Epidermal melanocyte (primary cell): Measurements from ENCODE around the gene ZRANB3.
"Not testable (repeated sequence)": the region's sequence is repeated elsewhere in the genome, so short reads cannot be mapped to it uniquely, and the experiment has no call there.

Experiments used
- DNase-seq: peaks from one replicate; pipeline ENCODE4 v3.0.0; 2011; ENCODE audit warnings: low spot score; ENCODE audit not compliant: insufficient read length

The ZRANB3 gene

DNA sequence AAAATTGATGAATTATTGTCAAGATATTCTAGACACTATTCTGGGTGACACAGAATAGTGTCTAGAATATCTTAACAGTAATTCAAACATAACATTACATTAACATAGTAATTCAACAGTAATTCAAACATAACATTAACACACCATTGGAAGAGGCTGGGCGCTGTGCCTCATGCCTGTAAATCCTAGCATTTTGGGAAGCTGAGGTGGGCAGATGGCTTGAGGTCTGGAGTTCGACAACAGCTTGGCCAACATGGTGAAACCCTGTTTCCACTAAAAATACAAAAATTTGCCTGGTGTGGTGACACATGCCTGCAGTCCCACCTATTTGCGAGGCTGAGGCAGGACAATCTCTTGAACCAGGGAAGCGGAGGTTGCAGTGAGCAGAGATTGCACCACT, 195.8 kb downstream of the ZRANB3 start:
- DNase-seq = no peak

- DNase-seq = no peak
Observed at GRCh38 chr2:135327146-135327545, 203.9 kb downstream of the ZRANB3 start.

- DNase-seq = no peak
Observed at GRCh38 chr2:135320465-135321355, 210.3 kb downstream of the ZRANB3 start.

DNA sequence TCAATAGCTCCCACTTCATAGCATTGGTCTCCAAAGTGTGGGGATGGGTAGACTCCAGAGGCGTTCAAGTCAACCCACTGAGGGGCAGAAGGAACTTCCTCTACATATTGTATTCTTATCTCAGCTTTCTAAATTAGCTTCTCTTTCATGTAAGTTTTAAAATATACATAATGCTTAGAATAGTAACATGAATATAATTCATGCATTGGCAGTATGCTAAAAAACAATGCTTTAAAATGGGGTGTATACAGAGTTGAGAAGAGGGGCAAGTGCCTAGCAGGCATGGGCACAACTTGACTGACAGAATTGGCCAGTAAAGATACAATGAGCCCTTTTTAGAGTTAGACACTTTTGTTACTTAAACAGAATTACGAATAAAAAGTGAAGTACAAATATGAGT, 212.2 kb downstream of the ZRANB3 start:
- no peak for DNase-seq

DNA sequence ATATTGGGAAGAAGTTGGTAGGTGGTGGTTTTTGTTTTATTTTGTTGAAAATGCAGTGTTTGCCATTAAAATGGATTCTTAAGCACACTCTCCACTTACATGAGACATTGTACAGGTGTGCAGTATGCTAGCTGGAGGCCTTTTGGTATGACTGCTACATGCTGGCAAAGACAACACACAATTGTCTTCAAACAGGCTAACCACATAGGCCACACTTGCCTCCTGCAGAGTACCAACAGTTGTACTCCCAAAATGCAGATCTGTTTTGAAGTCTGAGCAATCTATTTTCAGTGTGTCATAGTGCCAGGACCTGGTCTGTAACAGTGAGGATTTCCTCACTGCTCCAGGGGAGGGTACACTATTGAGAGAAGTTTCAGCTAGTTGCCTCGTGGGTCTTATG, 213.6 kb downstream of the ZRANB3 start:
- DNase-seq = no peak

DNA sequence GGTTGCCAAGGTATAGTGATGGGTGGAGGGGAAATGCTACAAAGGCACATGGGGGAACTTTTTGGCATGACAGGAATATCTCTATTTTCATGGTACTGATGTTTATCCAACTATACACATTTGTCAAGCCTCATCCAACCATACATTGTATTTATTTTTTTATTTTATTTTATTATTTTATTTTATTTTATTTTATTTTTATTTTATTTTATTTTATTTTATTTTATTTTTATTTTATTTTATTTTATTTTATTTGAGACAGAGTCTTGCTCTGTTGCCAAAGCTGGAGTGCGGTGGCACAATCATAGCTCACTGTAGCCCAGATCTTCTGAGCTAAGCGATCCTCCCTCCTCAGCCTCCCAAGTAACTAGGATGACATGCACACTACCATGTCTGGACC, 219.1 kb downstream of the ZRANB3 start:
- no peak for DNase-seq

- DNase-seq = no peak
Observed at GRCh38 chr2:135311268-135311667, 219.8 kb downstream of the ZRANB3 start.

GRCh38 chr2:135304694-135305093, 226.3 kb downstream of the ZRANB3 start:
- DNase-seq = no peak

DNA sequence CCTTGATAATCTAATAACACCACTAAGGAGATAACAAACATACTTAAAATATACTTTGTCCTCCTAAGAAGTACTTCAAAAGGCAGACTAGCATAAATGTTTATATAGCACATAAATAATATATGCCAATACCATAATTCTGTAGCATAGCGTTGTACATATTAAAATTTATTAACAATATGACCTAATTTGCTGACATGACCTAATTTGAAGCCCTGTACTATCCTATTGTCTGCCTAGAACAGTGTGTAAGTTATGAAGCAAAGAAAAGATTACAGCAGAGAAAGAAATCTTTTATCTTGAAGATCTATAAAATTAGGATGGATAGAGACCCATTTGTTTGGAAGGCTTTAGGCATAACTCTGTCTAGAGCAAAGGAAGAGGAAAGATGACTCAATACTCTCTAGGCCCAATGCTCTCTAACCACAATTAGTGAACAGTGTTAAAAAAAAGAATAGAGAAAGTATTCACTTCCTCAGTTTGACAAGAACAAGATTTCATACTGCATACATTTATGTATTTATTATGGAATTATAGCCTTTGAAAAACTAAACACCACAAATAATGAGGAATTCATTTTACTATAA, 231.3 kb downstream of the ZRANB3 start:
- DNase-seq = no peak

- DNase-seq = no peak
Observed at GRCh38 chr2:135299165-135299564, 231.9 kb downstream of the ZRANB3 start.

DNA sequence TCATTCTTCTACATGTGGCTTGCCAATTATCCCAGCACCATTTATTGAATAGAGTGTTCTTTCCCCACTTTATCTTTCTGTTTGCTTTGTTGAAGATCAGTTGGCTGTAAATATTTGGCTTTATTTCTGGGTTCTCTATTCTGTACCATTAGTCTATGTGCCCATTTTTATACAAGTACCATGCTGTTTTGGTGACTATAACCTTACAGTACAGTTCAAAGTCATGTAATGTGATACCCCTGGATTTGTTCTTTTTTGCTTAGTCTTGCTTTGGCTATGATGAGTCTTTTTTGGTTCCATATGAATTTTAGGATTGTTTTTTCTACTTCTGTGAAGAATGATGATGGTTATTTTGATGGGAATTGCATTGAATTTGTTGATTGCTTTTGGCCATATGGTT, 243.9 kb downstream of the ZRANB3 start:
- not testable (repeated sequence) for DNase-seq

- no peak for DNase-seq
Observed at GRCh38 chr2:135285391-135285790, 245.6 kb downstream of the ZRANB3 start.

DNA sequence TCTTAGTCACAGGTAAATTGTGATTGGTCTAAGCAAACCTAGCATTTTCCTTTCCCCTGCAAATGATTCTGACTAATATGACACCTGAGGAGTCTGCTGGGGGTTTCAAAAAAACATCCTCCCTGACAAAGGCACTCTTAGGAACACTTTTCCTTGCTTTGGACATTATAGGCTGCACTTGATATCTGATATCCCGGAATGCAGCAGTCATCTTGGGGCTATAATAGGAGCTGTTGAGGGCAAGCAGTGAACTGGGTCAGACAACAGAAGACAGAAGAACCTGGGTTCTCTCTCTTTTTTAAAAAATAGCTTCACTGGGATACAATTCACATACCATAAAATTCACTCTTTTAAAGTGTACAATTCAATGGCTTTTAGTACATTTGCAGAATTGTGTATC, 249.6 kb downstream of the ZRANB3 start:
- DNase-seq = no peak

- DNase-seq = no peak
Observed at GRCh38 chr2:135279209-135279608, 251.8 kb downstream of the ZRANB3 start.

DNA sequence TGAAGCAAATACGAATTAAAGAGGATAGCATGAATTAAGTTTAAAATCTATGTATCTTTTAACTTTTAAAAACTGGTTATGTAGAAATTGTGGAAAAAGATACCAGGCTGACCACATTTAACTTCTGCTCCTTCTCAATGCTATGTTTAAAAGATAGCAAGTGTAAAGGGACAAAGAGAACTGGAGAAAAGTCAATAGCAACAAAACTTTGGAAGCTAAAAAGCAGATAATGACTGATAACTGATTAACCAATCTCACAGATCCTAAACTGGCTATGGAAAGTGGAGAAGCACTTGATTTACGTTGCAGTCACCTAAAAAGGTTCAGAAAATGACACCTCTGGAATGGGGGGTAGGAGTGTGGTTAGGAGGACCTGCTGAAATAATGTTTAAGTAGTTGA, 254.5 kb downstream of the ZRANB3 start:
- no peak for DNase-seq

GRCh38 chr2:135271006-135271405, 260.0 kb downstream of the ZRANB3 start:
- DNase-seq = no peak

DNA sequence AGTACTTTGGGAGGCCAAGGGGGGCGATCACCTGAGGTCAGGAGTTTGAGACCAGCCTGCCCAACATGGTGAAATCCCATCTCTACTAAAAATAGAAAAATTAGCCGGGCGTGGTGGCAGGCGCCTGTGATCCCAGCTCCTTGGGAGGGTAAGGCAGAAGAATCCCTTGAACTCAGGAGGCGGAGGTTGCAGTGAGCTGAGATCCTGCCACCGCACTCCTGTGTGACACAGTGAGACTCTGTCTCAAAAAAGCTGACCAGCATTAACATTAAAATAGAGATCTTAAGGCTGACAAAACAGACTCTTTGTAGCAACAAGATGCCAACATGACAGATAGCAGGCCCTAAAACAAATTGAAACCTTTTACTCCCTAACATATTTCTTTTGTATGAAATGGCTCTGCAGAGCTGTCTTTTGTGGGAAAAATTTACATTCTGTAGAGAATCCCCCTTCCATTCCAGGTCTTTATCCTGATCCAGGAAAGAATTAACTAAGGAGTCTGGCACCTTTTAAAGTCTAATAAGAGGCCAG, 265.0 kb downstream of the ZRANB3 start:
- DNase-seq = no peak

DNA sequence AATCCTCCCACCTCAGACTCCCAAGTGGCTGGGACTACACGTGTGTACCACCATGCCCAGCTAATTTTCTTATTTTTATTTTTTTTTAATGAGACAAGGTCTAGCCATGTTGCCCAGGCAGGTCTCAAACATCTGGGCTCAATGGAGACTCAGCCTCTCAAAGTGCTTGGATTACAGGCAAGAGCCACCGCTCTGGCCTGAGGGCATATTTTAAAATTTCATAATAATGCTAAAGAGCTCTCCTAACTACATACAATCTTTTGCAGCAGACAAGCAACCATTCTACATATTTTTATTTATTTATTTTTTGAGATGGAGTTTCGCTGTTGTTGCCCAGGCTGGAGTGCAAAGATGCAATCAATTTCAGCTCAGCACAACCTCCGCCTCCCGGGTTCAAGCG, 271.9 kb downstream of the ZRANB3 start:
- DNase-seq = no peak

GRCh38 chr2:135258193-135258592, 272.8 kb downstream of the ZRANB3 start:
- DNase-seq = no peak

DNA sequence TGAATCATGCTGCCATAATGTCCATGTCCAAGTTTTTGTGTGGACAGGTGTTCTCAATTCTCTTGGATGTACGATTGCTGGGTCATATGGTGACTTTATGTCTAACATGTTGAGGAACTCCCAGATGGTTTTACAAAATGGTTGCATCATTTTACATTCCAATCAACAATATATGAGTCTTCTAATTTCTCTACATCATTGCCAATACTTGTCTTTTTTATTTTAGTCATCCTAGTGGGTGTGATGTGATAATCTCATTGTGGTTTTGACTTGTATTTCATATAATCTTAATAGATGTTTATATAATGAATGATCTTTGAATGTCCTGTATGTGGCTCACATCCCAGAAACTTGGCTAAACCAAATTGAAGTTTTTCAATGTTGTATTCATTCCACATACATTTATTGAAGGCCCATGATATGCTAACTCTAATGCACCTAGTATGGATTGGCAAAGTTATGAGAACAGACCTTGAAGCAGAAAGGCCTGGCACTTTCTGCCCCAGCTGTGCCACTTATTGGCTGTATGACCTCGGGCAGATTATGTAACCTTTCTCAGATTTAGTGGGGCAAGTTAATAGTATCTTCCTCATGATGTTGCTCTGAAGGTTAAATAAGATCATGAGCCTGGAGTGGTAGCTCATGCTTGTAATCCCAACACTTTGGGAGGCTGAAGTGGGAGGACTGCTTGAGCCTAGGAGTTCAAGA, 273.5 kb downstream of the ZRANB3 start:
- DNase-seq = no peak

GRCh38 chr2:135256531-135257260, 274.3 kb downstream of the ZRANB3 start:
- no peak for DNase-seq
